GM12865 (cell line): ENCODE measurements around the gene GM2A.

Source experiments
- DNase-seq: peaks from one replicate; pipeline ENCODE4 v3.0.0; 2010; ENCODE audit warnings: low read depth
- H3K4me3 ChIP-seq: 2 replicates; pipeline ENCODE4 v1.5.1; 2011; ENCODE audit warnings: mild to moderate bottlenecking, low read depth, low read length, control low read depth
- TF ChIP-seq, protein P1 (sequence below): IDR thresholded peaks from 2 replicates; pipeline ENCODE4 v1.5.1; 2011; ENCODE audit warnings: low read length, control low read depth, low read depth, inconsistent platforms; ENCODE audit not compliant: insufficient read depth; ENCODE audit errors: missing control alignments

GM2A gene

DNA sequence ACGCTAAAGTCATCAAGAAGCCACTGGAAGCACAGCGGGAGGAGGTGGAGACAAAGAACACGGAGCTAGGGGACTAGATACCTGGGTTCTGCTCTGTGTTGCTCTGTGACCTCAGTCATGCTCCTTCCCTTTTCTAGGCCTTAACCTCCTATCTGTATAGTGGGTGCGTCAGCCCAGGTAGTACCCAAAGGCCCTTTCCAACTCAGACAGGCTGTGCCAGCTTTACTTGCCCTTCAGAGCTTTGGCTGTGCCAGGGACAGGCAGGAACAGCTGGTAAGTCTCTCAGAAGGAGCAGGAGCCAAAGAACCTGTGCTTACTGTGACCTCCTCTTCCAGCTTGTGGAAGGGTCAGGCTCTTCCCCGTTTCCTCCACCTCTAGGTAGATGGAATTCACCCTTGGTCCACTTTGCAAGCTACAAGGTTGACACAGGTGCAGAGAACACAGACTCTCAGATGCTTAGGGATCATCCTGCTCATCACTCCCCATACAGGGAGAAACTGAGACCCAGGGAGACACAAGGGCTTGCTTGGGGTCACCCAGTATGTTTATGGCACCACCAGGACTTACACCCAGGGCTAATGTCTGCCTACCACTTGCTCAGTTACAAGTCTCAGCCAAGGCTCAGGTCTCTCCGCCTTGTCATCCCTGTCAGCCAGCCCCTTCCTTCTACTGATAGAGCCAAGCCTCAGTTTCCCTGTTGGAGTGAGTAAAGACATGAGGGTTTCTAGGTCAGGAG is 30.8 kb upstream of the GM2A start:
- DNase-seq: no peak
- TF ChIP-seq, protein P1, sequence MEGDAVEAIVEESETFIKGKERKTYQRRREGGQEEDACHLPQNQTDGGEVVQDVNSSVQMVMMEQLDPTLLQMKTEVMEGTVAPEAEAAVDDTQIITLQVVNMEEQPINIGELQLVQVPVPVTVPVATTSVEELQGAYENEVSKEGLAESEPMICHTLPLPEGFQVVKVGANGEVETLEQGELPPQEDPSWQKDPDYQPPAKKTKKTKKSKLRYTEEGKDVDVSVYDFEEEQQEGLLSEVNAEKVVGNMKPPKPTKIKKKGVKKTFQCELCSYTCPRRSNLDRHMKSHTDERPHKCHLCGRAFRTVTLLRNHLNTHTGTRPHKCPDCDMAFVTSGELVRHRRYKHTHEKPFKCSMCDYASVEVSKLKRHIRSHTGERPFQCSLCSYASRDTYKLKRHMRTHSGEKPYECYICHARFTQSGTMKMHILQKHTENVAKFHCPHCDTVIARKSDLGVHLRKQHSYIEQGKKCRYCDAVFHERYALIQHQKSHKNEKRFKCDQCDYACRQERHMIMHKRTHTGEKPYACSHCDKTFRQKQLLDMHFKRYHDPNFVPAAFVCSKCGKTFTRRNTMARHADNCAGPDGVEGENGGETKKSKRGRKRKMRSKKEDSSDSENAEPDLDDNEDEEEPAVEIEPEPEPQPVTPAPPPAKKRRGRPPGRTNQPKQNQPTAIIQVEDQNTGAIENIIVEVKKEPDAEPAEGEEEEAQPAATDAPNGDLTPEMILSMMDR: no peak
- H3K4me3 ChIP-seq: peak overlapping the region; percentile 76

DNA sequence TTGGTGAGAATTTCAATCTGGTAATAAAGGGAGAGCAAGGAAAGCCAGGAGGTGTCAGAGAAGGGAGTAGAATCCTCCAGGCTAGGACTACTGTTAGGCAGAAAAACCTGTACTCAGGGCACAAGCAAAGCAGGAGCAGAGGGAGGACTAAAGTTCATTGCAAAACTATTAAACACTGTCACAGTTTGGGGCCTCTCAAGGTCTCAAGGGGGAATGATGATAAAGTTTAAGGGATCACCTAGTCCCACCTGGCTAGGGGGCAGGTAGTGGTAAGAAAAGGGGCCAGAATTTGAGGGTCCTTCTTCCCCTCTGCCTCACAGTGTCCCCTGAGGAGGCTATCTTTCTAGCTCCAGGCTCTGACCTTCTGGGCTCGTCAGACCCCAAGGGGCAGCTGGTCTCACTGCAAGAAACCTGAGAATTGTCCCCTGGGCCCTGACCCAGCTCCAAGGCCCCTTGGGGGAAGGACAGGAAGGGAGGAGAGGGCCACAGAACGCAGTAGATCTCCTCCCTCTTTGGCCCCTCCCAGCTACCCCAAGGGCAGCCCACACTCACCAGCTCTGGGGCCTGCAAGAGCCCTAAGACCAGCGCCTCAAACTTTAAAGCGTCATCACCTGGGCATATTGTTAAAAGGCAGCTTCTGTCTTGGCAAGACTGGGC is 30.1 kb upstream of the GM2A start:
- H3K4me3 ChIP-seq: peak overlapping the region; percentile 76
- DNase-seq: peak; percentile 78
- TF ChIP-seq, protein P1: no peak

DNA sequence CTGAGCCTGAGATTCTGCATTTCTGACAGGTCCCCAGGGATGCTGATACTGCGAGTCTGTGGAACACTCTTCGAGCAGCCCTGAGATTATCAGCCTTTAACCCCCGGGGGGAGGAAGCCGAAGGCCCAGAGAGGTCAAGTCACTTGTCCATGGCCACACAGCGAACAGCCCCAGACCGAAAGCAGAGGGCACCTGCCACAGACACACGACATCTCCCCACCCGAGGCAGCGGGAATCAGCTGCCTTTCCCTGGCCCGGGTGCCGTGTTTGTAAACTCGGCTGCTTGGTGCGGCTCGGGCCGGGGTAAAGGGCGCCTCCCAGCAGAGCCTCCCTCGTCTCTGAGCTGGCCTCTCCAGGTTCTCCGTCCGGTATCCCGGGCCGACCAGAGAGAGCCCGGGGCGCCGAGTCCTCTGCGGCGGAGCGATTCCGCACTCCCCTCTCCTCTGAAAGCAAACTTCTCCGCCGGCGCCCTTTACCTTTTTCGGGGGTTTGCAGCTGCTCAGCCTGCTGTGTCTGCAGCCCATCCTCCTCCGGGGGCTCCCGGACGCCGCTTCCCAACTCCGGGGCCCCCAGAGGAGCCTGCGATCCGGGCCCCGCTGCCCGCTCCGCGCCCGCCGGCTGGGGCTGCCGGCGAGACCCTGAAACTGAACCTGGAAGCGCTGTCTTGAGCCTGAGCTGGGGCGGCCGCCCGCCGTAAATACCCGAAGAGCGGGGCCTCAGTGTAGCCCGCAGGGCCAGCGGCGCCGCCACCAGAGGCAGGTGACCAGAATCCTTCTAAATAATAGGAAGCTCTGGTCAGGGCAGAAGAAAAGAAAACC is 29.3 kb upstream of the GM2A start, which contains the start of gene CCDC69:
TSS of gene CCDC69 (minus strand) at position 646 of the 818 bp plus-strand sequence. CDS start at position 524, 122 bp downstream.
- H3K4me3 ChIP-seq: peak within 1 kb of the TSS; percentile 76
- TF ChIP-seq, protein P1: no peak
- peak; percentile 84 for DNase-seq

DNA sequence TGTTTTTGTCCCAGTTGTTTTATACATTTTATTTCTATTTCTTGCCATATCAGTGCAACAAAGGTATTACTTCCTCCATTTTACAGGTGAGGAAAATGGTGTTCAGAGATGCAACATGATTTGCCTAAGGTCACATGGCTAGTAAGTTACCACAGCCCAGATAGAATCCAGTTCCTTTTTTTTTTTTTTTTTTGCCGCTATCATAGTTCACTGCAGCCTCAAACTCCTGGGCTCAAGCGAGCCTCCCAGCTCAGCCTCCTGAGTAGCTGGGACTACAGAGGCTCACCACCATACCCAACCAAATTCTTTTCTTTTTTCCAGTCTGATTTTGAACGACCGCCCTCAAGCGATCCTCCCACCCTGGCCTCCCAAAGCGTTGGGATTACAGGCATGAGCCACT is 28.6 kb upstream of the GM2A start:
- TF ChIP-seq, protein P1: no peak
- peak; percentile 59 for DNase-seq
- peak overlapping the region; percentile 76 for H3K4me3 ChIP-seq

DNA sequence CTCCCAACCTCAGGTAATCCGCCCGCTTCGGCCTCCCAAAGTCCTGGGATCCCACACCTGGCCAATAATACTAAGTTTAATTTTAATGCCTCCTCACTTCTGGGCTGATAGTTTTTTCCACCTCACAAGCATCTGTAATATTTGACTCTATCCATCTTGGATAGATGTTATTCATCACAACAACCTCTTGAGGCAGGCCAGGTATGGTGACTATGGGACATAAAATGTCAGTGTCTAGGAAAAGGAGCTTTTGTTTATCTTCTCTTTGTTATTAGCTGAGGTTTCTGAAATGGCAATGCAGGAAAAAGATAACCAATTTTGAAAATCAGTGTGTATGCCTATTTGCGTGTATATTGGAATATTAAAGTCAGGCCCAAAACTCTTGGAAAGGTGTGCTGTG is 27.9 kb upstream of the GM2A start:
- no peak overlapping the region for H3K4me3 ChIP-seq
- TF ChIP-seq, protein P1: no peak
- no peak for DNase-seq

DNA sequence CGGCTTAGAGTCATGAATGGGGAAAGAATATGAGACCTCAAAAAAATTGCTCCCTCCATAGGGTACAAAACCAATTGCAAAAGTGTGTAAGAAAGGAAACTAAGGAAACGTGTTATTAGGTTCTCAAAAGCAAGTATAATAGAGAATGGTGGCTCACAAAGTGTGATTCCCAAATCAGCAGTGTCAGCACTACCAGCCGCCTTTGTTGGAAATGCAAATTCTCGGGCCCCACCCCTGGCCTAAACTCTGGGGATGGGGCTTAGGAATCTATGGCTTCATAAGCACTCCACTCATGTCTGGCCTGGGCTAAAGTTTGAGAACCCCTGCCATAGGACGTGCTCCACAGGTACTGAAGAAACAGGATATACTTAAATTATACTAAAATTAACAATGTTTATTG is 27.5 kb upstream of the GM2A start:
- DNase-seq: no peak
- no peak overlapping the region for H3K4me3 ChIP-seq
- TF ChIP-seq, protein P1: no peak
